BLaER1 treated with 17β-estradiol and CSF1 and Interleukin-3, amounts not matched to agents 10 nM and 100 nM (cell line): ENCODE results near the gene DBI.

Source experiments
- H3K27ac ChIP-seq, 11 experiments: shearing (Covaris generic); formaldehyde crosslinking; 2 replicates each; pipeline ENCODE4 v1.8.1; 2022
- H3K27me3 ChIP-seq, 11 experiments: shearing (Covaris generic); formaldehyde crosslinking; 2 replicates each; pipeline ENCODE4 v1.8.1; 2022
- H3K36me3 ChIP-seq, 11 experiments: shearing (Covaris generic); formaldehyde crosslinking; 2 replicates each; pipeline ENCODE4 v1.8.1; 2022
- H3K4me1 ChIP-seq, 10 experiments: shearing (Covaris generic); formaldehyde crosslinking; 2 replicates each; pipeline ENCODE4 v1.8.1; 2022
- H3K4me2 ChIP-seq, 11 experiments: shearing (Covaris generic); formaldehyde crosslinking; 2 replicates each; pipeline ENCODE4 v1.8.1; 2022
- H3K4me3 ChIP-seq, 10 experiments: shearing (Covaris generic); formaldehyde crosslinking; 2 replicates each; pipeline ENCODE4 v1.8.1; 2022
- H3K9ac ChIP-seq, 11 experiments: shearing (Covaris generic); formaldehyde crosslinking; 2 replicates each; pipeline ENCODE4 v1.8.1; 2022
- H3K9me3 ChIP-seq, 11 experiments: shearing (Covaris generic); formaldehyde crosslinking; replicated peaks in 1 of 11; 2 replicates each; pipeline ENCODE4 v1.8.1; 2022
- H4K20me1 ChIP-seq, 11 experiments: shearing (Covaris generic); formaldehyde crosslinking; 2 replicates each; pipeline ENCODE4 v1.8.1; 2022
- Cebpa-rat ChIP-seq, 11 experiments: shearing (Covaris generic); IDR thresholded peaks; 2 replicates each; pipeline ENCODE4 v1.8.1; 2022

Gene DBI

DNA sequence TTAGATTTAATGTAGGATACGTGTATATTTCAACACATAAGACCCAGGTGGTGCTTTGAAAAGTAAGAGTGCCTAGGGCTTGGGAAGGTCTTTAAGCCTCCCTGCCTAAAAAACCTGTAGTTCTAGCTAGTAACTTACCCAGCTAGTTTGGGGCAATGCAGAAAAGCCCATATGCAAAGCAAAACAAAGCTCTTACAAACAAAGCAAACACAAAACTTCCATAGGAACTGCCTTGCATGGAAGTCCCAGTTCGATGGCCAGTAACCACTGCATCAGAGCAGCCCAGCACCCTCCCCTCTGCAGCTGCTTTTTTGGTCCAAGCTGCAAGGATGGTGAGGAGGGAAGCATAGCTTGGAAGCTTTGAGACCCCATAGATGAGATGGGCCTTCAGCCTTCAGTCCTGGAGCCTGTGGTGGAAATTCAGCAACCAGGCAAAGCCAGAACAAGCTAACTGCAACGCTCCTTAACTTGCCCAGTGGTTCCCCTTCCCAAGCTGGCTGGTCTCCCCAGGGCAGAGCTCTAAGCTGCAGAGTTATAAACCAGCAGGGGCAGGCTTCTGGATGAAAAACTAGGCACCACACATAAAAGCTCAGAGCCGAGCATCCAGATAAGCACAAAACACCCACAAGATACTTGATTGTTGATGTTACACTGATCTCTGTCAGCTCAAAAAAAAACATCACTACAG is 16.3 kb upstream of the DBI start:
- TF ChIP-seq Cebpa-rat (IDR thresholded peaks at IDR 0.05), result no peak
- peaks cover 24 to 63% (median 50%) of the 10 kb centered on the region in 10 experiments for H3K4me1 ChIP-seq
- H3K27ac ChIP-seq, result no peak overlapping the region
- no peak overlapping the region for H3K9ac ChIP-seq
- H4K20me1 ChIP-seq, result 0 out of 22 replicates have a peak, but pooled peaks cover 0 to 3% (median 0%) of the 10 kb centered on the region in 11 experiments
- peaks cover 0 to 31% (median 22%) of the 10 kb centered on the region in 11 experiments; a peak in 17 of 22 replicates for H3K9me3 ChIP-seq
- H3K36me3 ChIP-seq, result no peaks in the 10 kb centered on the region
- H3K4me3 ChIP-seq, result no peak overlapping the region
- peak overlapping the region; percentile 13 to 71 (median 45); a peak in 16 of 22 replicates for H3K4me2 ChIP-seq
- H3K27me3 ChIP-seq, result no peaks in the 10 kb centered on the region

DNA sequence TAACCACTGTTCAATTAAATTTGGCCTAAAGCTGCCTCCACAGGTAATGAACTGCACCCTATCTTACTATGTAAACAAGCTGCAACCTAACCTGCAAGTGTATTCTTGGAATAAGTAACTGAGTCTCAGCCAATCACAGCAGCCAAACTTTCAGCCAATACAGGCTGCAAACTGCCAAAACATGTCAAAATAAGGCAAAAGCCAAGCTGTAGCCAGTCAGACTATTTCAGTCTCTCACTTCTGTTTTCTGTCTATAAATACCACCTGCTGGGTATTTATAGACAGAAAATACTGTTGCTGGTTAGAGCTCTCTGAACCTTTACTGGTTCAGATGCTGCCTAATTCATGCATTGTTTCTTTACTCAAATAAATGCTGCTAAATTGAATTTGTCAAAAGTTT is 14.4 kb upstream of the DBI start:
- H3K36me3 ChIP-seq, result no peaks in the 10 kb centered on the region
- peak overlapping the region in 8 of 11 experiments; percentile 27 to 62 (median 48); a peak in 13 of 22 replicates for H3K27ac ChIP-seq
- peaks cover 37 to 80% (median 63%) of the 10 kb centered on the region in 10 experiments for H3K4me1 ChIP-seq
- H3K9ac ChIP-seq, result no peak overlapping the region; a peak in 1 of 22 replicates
- H4K20me1 ChIP-seq, result 0 out of 22 replicates have a peak, but pooled peaks cover 0 to 3% (median 0%) of the 10 kb centered on the region in 11 experiments
- H3K4me3 ChIP-seq, result no peak overlapping the region; a peak in 1 of 20 replicates
- H3K9me3 ChIP-seq, result peaks cover 0 to 47% (median 31%) of the 10 kb centered on the region in 11 experiments; a peak in 17 of 22 replicates
- H3K4me2 ChIP-seq, result peak overlapping the region; percentile 32 to 71 (median 48)
- TF ChIP-seq Cebpa-rat (IDR thresholded peaks at IDR 0.05), result no peak
- H3K27me3 ChIP-seq, result no peaks in the 10 kb centered on the region

- peaks cover 0 to 47% (median 31%) of the 10 kb centered on the region in 11 experiments; a peak in 17 of 22 replicates for H3K9me3 ChIP-seq
- peak overlapping the region in 10 of 11 experiments; percentile 17 to 96 (median 74); a peak in 13 of 22 replicates for H3K27ac ChIP-seq
- peak overlapping the region in 10 of 11 experiments; percentile 69 to 86 (median 76); a peak in 18 of 22 replicates for H3K4me2 ChIP-seq
- no peak for TF ChIP-seq Cebpa-rat (IDR thresholded peaks at IDR 0.05)
- H4K20me1 ChIP-seq, result 0 out of 22 replicates have a peak, but pooled peaks cover 0 to 3% (median 0%) of the 10 kb centered on the region in 11 experiments
- H3K4me1 ChIP-seq, result peaks cover 37 to 68% (median 58%) of the 10 kb centered on the region in 10 experiments
- no peaks in the 10 kb centered on the region for H3K36me3 ChIP-seq
- no peak overlapping the region for H3K9ac ChIP-seq
- H3K27me3 ChIP-seq, result no peaks in the 10 kb centered on the region
- H3K4me3 ChIP-seq, result peak overlapping the region in 1 of 10 experiments; percentile 39; a peak in 1 of 20 replicates
Observed at GRCh38 chr2:119354860-119355259, 11.9 kb upstream of the DBI start.

DNA sequence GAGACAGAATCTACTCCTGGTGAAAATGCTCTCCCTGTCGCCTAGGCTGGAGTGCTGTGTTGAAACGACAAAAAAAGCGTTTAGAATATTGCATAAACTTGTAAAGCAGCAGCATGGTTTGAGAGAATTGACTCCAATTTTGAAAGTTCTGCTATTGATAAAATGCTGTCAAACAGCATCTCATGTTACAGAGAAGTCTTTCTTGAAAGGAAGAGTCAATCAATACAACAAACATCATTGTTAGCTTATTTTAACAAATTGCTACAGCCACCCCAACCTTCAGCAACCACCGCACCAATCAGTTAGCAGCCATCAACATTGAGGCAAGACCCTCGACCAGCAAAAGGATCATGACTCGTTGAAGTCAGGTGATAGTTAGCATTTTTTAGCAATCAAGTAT is 7.0 kb upstream of the DBI start:
- H3K36me3 ChIP-seq, result peaks cover 0 to 4% (median 0%) of the 10 kb centered on the region in 11 experiments; a peak in 1 of 22 replicates
- H3K4me2 ChIP-seq, result no peak overlapping the region
- H3K9ac ChIP-seq, result no peak overlapping the region
- peaks cover 0 to 23% (median 15%) of the 10 kb centered on the region in 11 experiments; a peak in 16 of 22 replicates for H3K9me3 ChIP-seq
- no peak overlapping the region for H3K27ac ChIP-seq
- H3K4me3 ChIP-seq, result no peak overlapping the region
- H3K4me1 ChIP-seq, result peaks cover 37 to 55% (median 45%) of the 10 kb centered on the region in 10 experiments
- no peaks in the 10 kb centered on the region for H3K27me3 ChIP-seq
- H4K20me1 ChIP-seq, result no peaks in the 10 kb centered on the region
- no peak for TF ChIP-seq Cebpa-rat (IDR thresholded peaks at IDR 0.05)

GRCh38 chr2:119360423-119360966 is 6.3 kb upstream of the DBI start:
- Histone ChIP-seq H3K4me1 (peaks cover 37 to 55% (median 46%) of the 10 kb centered on the region in 10 experiments), H3K4me3 (no peak overlapping the region), H3K27me3 (no peaks in the 10 kb centered on the region), H3K4me2 (no peak overlapping the region), H3K36me3 (peaks cover 0 to 4% (median 0%) of the 10 kb centered on the region in 11 experiments; a peak in 1 of 22 replicates), H3K9me3 (peaks cover 0 to 16% (median 8%) of the 10 kb centered on the region in 11 experiments; a peak in 12 of 22 replicates), H4K20me1 (no peaks in the 10 kb centered on the region), H3K9ac (no peak overlapping the region), H3K27ac (no peak overlapping the region)
- no peak for TF ChIP-seq Cebpa-rat (IDR thresholded peaks at IDR 0.05)

DNA sequence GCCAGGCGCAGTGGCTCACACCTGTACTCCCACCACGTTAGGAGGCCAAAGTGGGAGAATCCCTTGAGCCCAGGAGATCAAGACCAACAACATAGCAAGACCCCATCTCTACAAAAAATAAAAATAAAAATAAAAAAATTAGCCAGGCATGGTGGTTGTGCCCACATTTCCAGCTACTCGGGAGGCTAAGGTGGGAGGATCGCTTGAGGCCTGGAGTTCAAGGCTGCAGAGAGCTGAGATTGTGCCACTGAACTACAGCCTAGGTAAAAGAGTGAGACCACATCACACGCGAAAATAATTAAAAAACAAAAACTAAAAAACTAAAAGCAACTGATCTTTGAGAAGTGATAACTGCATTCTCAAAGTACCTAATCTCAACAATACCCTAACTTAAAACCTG is 2.0 kb upstream of the DBI start:
- H3K27me3 ChIP-seq, result no peaks in the 10 kb centered on the region
- no peaks in the 10 kb centered on the region for H3K9me3 ChIP-seq
- peak overlapping the region in 6 of 11 experiments; percentile 94 to 99 (median 98); a peak in 9 of 22 replicates for H3K27ac ChIP-seq
- H3K4me2 ChIP-seq, result peak overlapping the region; percentile 85 to 99 (median 94)
- H4K20me1 ChIP-seq, result peaks cover 24 to 29% (median 27%) of the 10 kb centered on the region in 11 experiments; a peak in 21 of 22 replicates
- peaks cover 53 to 64% (median 58%) of the 10 kb centered on the region in 10 experiments for H3K4me1 ChIP-seq
- no peak for TF ChIP-seq Cebpa-rat (IDR thresholded peaks at IDR 0.05)
- peak overlapping the region in 4 of 10 experiments; percentile 78 to 93 (median 84); a peak in 3 of 20 replicates for H3K4me3 ChIP-seq
- peak overlapping the region in 7 of 11 experiments; percentile 89 to 93 (median 92); a peak in 7 of 22 replicates for H3K9ac ChIP-seq
- peaks cover 18 to 22% (median 19%) of the 10 kb centered on the region in 11 experiments for H3K36me3 ChIP-seq

- peaks cover 28 to 35% (median 33%) of the 10 kb centered on the region in 11 experiments; a peak in 21 of 22 replicates for H4K20me1 ChIP-seq
- H3K9me3 ChIP-seq, result no peaks in the 10 kb centered on the region
- peaks cover 24 to 29% (median 26%) of the 10 kb centered on the region in 11 experiments for H3K36me3 ChIP-seq
- peaks cover 58 to 70% (median 65%) of the 10 kb centered on the region in 10 experiments for H3K4me1 ChIP-seq
- H3K4me2 ChIP-seq, result peak overlapping the region; percentile 85 to 99 (median 94)
- H3K27me3 ChIP-seq, result no peaks in the 10 kb centered on the region
- peak overlapping the region; percentile 78 to 97 (median 88) for H3K4me3 ChIP-seq
- peak overlapping the region; percentile 89 to 99 (median 98); a peak in 21 of 22 replicates for H3K27ac ChIP-seq
- peak overlapping the region; percentile 89 to 97 (median 92) for H3K9ac ChIP-seq
- no peak for TF ChIP-seq Cebpa-rat (IDR thresholded peaks at IDR 0.05)
Observed at GRCh38 chr2:119365436-119365835, 1.3 kb upstream of the DBI start.

DNA sequence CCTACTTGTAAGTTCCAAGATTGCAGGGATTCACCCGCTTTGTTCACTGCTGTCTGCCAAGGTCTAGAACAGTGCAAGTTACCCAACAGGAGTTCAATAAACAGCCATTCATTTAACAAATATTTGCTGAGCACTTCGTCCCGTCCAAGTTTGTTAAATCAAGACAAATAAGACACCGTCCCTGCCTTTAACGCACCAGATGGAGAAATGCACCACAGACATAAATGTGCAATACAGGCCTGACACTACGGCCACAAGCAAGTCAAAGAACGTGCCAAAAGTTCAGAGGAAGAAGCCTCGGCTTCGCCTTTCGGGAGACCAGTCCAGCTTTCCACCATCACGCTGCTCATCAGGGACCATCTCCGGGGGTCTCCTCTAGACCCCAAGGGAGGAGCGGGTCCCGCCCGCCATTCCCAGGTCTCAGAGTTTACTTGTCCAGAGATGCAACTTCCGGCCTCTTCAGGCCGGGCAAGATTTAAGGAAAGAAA is 572 bp upstream of the DBI start:
- Histone ChIP-seq H3K4me3 (peak overlapping the region; percentile 78 to 97 (median 88)), H3K27ac (peak overlapping the region; percentile 89 to 99 (median 98)), H3K4me1 (peaks cover 63 to 76% (median 71%) of the 10 kb centered on the region in 10 experiments), H3K27me3 (no peaks in the 10 kb centered on the region), H3K9me3 (no peaks in the 10 kb centered on the region), H3K4me2 (peak overlapping the region; percentile 85 to 99 (median 94)), H4K20me1 (peaks cover 36 to 42% (median 40%) of the 10 kb centered on the region in 11 experiments; a peak in 21 of 22 replicates), H3K9ac (peak overlapping the region; percentile 89 to 97 (median 92)), H3K36me3 (peaks cover 32 to 36% (median 34%) of the 10 kb centered on the region in 11 experiments)
- no peak for TF ChIP-seq Cebpa-rat (IDR thresholded peaks at IDR 0.05)
